SH-SY5Y (cell line): ENCODE results near the gene KDM4B.

Source experiments
- GATA2 ChIP-seq: IDR thresholded peaks from 2 replicates; pipeline ENCODE4 v1.6.1; 2011; ENCODE audit warnings: mild to moderate bottlenecking, low read depth, low read length
- GATA3 ChIP-seq: IDR thresholded peaks from 2 replicates; pipeline ENCODE4 v1.6.1; 2011; ENCODE audit warnings: low read depth, mild to moderate bottlenecking, low read length, moderate library complexity

GRCh38 chr19:5099701-5100221 is 130.8 kb downstream of the KDM4B start:
- TF ChIP-seq GATA2 (no peak), GATA3 (no peak)
